ENCODE measurements around the gene CCDC91.

DNA sequence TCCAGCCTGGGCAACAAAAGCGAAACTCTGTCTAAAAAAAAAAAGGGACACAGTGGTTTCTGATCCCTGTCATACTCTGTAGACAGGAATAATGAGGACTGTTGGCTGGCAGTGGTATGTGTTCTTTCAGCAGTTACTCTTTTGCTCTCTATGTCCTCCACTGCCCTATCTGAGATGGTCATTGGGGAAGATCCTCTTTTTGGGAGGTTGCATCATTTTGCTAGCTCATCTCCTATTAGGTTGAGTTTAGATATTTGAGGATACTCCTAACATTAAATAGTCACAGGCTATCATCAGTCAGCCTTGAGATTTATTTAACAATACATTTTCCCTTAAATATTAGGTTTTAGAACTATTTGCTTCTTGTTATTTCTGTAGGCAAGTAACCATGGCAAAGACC lies 5.9 kb upstream of the CCDC91 start:
- TF ChIP-seq, protein P1, sequence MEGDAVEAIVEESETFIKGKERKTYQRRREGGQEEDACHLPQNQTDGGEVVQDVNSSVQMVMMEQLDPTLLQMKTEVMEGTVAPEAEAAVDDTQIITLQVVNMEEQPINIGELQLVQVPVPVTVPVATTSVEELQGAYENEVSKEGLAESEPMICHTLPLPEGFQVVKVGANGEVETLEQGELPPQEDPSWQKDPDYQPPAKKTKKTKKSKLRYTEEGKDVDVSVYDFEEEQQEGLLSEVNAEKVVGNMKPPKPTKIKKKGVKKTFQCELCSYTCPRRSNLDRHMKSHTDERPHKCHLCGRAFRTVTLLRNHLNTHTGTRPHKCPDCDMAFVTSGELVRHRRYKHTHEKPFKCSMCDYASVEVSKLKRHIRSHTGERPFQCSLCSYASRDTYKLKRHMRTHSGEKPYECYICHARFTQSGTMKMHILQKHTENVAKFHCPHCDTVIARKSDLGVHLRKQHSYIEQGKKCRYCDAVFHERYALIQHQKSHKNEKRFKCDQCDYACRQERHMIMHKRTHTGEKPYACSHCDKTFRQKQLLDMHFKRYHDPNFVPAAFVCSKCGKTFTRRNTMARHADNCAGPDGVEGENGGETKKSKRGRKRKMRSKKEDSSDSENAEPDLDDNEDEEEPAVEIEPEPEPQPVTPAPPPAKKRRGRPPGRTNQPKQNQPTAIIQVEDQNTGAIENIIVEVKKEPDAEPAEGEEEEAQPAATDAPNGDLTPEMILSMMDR (conservative IDR thresholded peaks at IDR 0.05; ENCODE audit: low read depth, low read length) = no peak
- TF ChIP-seq EZH2 (IDR thresholded peaks at IDR 0.05; ENCODE audit: borderline replicate concordance, low read depth, low read length, poor library complexity, severe bottlenecking) = no peak

Measured in A673 (cell line).